ENCODE measurements around the gene LRRK2. TPM values are rescaled to one million over a fixed set of nuclear protein-coding genes. Genes with fewer than 3 reads are reported as not detected.

The LRRK2 gene
- total RNA-seq, 2 donors from 2014 or later, result 6.2 to 6.8 TPM

DNA sequence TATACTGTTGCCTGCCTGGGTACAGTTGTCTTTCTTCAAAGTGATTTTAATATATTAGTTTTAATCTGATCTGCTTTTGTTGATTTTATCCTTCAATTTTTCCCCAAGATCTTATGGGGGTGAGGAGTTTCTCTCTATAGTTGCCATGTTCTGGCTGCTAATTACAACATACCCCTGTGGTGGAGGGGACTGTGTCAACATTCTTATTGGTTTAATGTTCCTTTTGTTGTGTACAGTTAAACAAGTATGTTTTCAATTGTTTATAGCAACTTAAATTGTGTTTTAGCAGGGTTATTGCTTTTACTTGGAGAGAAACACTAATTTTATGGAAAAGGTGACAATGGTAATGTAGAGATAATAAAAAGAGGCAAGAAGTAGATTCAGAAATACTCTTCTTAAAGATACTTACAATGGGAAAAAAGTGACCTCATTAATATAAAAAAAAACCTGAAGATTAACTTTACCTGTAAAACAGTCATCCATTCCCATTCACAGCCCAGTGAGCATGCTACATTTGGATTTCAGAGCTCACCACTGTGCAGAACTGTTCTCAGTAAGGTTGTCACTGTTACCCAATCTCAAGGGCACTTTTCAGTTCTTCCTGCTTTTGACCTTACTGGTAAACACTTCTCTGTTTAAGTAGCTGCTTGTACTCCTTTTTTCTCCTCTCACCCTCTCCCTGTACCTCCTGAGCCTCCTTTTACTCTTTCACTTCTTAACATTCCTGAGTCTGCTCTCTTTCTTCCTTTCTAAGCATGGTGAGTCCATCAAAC lies 8.1 kb upstream of the LRRK2 start:
- Histone ChIP-seq H3K36me3 (no peaks in the 10 kb centered on the region), H3K27me3 (replicated peaks; ENCODE audit: insufficient read depth) (no peaks in the 10 kb centered on the region), H3K9me3 (no peaks in the 10 kb centered on the region), H3K4me1 (replicated peaks) (no peaks in the 10 kb centered on the region), H3K27ac (no peak overlapping the region), H3K4me3 (no peak overlapping the region)
- no peak for DNase-seq (ENCODE audit: low spot score)
- intact Hi-C loops (cut with DNase I), result no loop called here
- TF ChIP-seq POLR2A (IDR thresholded peaks at IDR 0.05), result no peak
- no peak for TF ChIP-seq POLR2AphosphoS5 (IDR thresholded peaks at IDR 0.05)
- TF ChIP-seq, protein P1, sequence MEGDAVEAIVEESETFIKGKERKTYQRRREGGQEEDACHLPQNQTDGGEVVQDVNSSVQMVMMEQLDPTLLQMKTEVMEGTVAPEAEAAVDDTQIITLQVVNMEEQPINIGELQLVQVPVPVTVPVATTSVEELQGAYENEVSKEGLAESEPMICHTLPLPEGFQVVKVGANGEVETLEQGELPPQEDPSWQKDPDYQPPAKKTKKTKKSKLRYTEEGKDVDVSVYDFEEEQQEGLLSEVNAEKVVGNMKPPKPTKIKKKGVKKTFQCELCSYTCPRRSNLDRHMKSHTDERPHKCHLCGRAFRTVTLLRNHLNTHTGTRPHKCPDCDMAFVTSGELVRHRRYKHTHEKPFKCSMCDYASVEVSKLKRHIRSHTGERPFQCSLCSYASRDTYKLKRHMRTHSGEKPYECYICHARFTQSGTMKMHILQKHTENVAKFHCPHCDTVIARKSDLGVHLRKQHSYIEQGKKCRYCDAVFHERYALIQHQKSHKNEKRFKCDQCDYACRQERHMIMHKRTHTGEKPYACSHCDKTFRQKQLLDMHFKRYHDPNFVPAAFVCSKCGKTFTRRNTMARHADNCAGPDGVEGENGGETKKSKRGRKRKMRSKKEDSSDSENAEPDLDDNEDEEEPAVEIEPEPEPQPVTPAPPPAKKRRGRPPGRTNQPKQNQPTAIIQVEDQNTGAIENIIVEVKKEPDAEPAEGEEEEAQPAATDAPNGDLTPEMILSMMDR (IDR thresholded peaks at IDR 0.05), result no peak

DNA sequence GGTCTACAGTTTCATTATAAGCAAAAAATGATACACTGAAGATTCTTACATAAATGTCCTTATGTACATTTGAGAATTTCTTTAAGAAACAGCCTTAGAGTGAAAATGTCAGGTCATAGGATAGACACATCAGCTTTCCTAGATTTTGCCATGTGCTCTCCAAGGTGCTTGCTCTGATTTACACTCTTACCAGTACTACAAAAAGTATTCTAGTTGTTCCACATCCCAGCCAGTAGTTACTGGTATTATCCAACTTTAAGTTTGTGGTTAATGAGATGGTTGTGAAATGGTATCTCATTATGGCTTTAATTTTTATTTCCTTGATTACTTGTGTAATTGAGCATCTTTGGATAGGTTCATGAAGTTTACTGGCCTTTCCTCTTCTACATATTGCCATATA lies 5.0 kb upstream of the LRRK2 start:
- no peaks in the 10 kb centered on the region for H3K36me3 ChIP-seq
- no peak for TF ChIP-seq POLR2A (IDR thresholded peaks at IDR 0.05)
- no peak for TF ChIP-seq POLR2AphosphoS5 (IDR thresholded peaks at IDR 0.05)
- TF ChIP-seq, protein P1 (IDR thresholded peaks at IDR 0.05), result no peak
- no peak for DNase-seq (ENCODE audit: low spot score)
- no peak overlapping the region for H3K4me3 ChIP-seq
- H3K4me1 ChIP-seq (replicated peaks), result no peaks in the 10 kb centered on the region
- no peaks in the 10 kb centered on the region for H3K9me3 ChIP-seq
- H3K27ac ChIP-seq, result no peak overlapping the region
- intact Hi-C loops (cut with DNase I), result loop anchor here (5.0 to 10.0 kb wide), 2 partner anchors 112 to 205 kb away; partner anchors contain the start of gene SLC2A13
- no peaks in the 10 kb centered on the region for H3K27me3 ChIP-seq (replicated peaks; ENCODE audit: insufficient read depth)

DNA sequence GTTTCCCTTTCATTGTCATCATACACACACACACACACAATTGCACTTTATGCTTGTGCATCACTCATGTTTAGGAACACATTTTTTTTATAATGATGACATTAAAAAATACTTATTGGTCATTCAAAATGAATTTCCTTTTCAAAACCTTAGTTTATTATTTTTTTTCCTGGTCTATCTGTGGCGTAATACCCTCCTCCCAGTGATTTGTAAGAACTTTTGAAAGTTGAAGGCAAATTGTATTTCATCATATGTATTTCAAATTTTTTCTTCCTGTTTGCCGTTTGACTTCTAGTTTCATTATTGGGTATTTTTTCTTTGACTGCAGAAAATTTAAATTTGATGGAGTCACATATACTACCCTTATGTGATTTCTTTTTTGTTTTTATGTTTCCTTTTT lies 2.5 kb upstream of the LRRK2 start:
- Histone ChIP-seq H3K4me3 (no peak overlapping the region), H3K27me3 (replicated peaks; ENCODE audit: insufficient read depth) (no peaks in the 10 kb centered on the region), H3K9me3 (no peaks in the 10 kb centered on the region), H3K27ac (no peak overlapping the region), H3K4me1 (replicated peaks) (no peaks in the 10 kb centered on the region), H3K36me3 (no peaks in the 10 kb centered on the region)
- DNase-seq (ENCODE audit: low spot score), result no peak
- 89% methylated on average over 2 of the region's 2 CpGs for WGBS
- TF ChIP-seq, protein P1 (IDR thresholded peaks at IDR 0.05), result no peak
- TF ChIP-seq POLR2AphosphoS5 (IDR thresholded peaks at IDR 0.05) (no peak), POLR2A (IDR thresholded peaks at IDR 0.05) (no peak)
- intact Hi-C loops (cut with DNase I), result loop anchor here (5.0 to 10.0 kb wide), 2 partner anchors 115 to 207 kb away; partner anchors contain the start of gene SLC2A13

DNA sequence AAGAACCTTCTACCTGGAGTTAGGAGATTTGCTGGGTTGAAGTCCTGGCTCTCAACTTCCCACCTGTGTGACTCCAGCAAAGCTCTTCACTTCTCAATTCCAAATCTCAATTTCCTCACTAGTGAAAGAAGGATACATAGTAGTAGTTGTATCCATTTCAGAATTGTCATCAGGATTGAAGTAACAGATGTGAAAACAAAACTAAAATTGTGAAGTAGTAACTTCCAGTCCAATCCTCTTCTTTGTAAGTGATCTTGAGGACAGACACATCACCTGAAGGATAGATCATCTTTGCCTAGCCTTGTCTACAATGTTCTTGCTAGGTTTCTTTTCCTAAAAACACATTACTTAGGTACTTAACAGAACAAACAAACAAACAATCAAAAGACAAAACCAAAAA lies 1.2 kb upstream of the LRRK2 start:
- intact Hi-C loops (cut with DNase I), result loop anchor here (5.0 to 10.0 kb wide), 2 partner anchors 116 to 209 kb away; partner anchors contain the start of gene SLC2A13
- DNase-seq (ENCODE audit: low spot score), result no peak
- no peaks in the 10 kb centered on the region for H3K9me3 ChIP-seq
- peak overlapping the region; percentile 85 to 89 for H3K27ac ChIP-seq
- peak overlapping the region in 1 of 2 donors; percentile 69 for H3K4me3 ChIP-seq
- H3K36me3 ChIP-seq, result no peaks in the 10 kb centered on the region
- no peaks in the 10 kb centered on the region for H3K4me1 ChIP-seq (replicated peaks)
- no peaks in the 10 kb centered on the region for H3K27me3 ChIP-seq (replicated peaks; ENCODE audit: insufficient read depth)
- no peak for TF ChIP-seq POLR2AphosphoS5 (IDR thresholded peaks at IDR 0.05)
- TF ChIP-seq, protein P1 (IDR thresholded peaks at IDR 0.05), result no peak
- TF ChIP-seq POLR2A (IDR thresholded peaks at IDR 0.05), result no peak

All from prostate gland (tissue), 2 donors.